LNCaP clone FGC (cell line): ENCODE results near the gene PPIF.

Experiments
- DNase-seq: peaks from one replicate; pipeline ENCODE4 v3.0.0-alpha.2; 2011; ENCODE audit warnings: low read depth
- H3K4me3 ChIP-seq: 2 replicates; pipeline ENCODE4 v1.5.1; 2011; ENCODE audit warnings: mild to moderate bottlenecking, low read depth, low read length, control low read depth
- CTCF ChIP-seq: IDR thresholded peaks from 2 replicates; pipeline ENCODE4 v1.5.1; 2012; ENCODE audit warnings: mild to moderate bottlenecking; ENCODE audit not compliant: control insufficient read depth, insufficient read depth; ENCODE audit errors: extremely low read depth

The PPIF gene

GRCh38 chr10:79344502-79345195 is 2.6 kb upstream of the PPIF start:
- no peak overlapping the region for H3K4me3 ChIP-seq
- TF ChIP-seq CTCF, result no peak
- peak; percentile 44 for DNase-seq

GRCh38 chr10:79345241-79346011 is 1.8 kb upstream of the PPIF start:
- TF ChIP-seq CTCF, result no peak
- no peak for DNase-seq
- H3K4me3 ChIP-seq, result no peak overlapping the region

- no peak overlapping the region for H3K4me3 ChIP-seq
- DNase-seq, result no peak
- TF ChIP-seq CTCF, result no peak
These were observed 1.3 kb upstream of the PPIF start for GRCh38 chr10:79346012-79346340.

- no peak for TF ChIP-seq CTCF
- no peak for DNase-seq
- H3K4me3 ChIP-seq, result peak overlapping the region; percentile 78
These were observed 662 bp upstream of the PPIF start for GRCh38 chr10:79346388-79347225.

- TF ChIP-seq CTCF, result no peak
- peak overlapping the region; percentile 78 for H3K4me3 ChIP-seq
- DNase-seq, result no peak
These were observed 798 bp downstream of the PPIF start for GRCh38 chr10:79347894-79348639.

- no peak for DNase-seq
- H3K4me3 ChIP-seq, result peak overlapping the region; percentile 78
- no peak for TF ChIP-seq CTCF
These were observed 1.3 kb downstream of the PPIF start for GRCh38 chr10:79348640-79348988.
